ENCODE data around the gene MSI2.

DNA sequence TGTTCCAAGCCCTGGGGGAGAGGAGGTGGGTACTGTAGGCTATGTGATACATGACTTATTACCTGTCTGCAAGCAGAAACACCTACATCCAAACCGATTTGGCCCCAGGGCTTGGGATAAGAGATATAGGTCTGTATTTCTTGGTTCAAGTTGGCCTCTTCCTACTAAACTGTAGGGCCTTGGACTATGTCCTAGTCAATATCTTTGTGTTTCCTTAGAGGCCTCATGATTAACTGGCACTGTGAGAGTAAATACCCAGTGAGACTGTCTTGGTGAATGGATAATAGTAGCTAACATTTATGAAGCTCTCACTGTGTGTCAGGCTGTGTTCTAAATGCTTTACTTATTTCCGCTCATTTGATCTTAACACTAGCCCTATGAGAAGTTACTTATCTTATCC is 70.0 kb downstream of the MSI2 start:
- TF ChIP-seq, protein P1, sequence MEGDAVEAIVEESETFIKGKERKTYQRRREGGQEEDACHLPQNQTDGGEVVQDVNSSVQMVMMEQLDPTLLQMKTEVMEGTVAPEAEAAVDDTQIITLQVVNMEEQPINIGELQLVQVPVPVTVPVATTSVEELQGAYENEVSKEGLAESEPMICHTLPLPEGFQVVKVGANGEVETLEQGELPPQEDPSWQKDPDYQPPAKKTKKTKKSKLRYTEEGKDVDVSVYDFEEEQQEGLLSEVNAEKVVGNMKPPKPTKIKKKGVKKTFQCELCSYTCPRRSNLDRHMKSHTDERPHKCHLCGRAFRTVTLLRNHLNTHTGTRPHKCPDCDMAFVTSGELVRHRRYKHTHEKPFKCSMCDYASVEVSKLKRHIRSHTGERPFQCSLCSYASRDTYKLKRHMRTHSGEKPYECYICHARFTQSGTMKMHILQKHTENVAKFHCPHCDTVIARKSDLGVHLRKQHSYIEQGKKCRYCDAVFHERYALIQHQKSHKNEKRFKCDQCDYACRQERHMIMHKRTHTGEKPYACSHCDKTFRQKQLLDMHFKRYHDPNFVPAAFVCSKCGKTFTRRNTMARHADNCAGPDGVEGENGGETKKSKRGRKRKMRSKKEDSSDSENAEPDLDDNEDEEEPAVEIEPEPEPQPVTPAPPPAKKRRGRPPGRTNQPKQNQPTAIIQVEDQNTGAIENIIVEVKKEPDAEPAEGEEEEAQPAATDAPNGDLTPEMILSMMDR (IDR thresholded peaks at IDR 0.05) = no peak
- no peak for TF ChIP-seq POLR2A (IDR thresholded peaks at IDR 0.05)

Measured in suprapubic skin (tissue), 3 donors.